ENCODE measurements around the gene DPP8.

- no peak for TF ChIP-seq CTCF (IDR thresholded peaks at IDR 0.05)
- no peak for TF ChIP-seq POLR2AphosphoS5 (IDR thresholded peaks at IDR 0.05)
Observed at GRCh38 chr15:65411465-65412071, 105.9 kb downstream of the DPP8 start.

Measured in esophagus muscularis mucosa (tissue), 3 donors.